SW 1271 (cell line): Measurements from ENCODE around the gene GIPC1.

Experiments
- DNase-seq, 2 experiments: peaks; one replicate each; lab custom pipeline; 2025; lab: John Stamatoyannopoulos, UW

Gene GIPC1

GRCh38 chr19:14435320-14436050 lies 60.4 kb downstream of the GIPC1 start:
- no peak for DNase-seq

DNA sequence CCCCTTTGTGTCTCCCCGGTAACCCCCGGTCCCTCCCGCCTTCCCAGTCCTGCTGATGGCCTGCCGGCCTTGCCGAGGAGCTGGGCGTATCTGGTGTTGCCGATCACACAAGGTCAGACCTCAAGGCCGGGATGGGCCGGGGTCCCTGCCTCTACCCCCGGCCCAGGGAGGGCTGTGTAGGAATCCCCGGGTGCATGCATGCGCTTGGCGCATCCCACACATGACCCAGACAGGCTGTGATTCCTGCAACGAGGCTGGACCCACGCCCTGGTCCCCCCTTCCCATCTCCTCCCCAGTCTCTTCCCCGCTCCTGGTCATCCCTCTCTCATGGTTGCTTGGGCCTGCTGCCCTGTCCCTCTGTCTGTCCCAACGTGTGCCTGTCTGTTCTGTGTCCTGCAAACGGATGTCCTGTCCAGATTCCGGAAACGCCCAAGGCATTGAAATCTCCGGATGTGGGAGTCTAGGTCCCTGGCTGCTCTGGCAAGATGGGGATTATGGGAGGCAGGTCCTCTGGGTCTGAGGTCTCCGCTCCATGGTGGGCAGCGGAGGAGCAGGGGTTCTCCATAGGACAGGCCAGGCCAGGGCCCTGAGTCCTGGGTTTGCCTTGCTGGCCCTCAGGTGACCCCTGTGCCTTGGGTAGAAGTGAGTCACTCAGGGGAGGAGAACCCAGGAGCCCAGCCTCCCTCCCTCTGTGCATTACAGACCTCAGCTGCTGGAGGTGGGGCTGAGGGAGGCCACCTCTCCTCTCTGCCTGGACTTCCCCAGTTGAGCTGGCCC lies 61.2 kb downstream of the GIPC1 start:
- DNase-seq = peak; percentile 76 to 94

DNA sequence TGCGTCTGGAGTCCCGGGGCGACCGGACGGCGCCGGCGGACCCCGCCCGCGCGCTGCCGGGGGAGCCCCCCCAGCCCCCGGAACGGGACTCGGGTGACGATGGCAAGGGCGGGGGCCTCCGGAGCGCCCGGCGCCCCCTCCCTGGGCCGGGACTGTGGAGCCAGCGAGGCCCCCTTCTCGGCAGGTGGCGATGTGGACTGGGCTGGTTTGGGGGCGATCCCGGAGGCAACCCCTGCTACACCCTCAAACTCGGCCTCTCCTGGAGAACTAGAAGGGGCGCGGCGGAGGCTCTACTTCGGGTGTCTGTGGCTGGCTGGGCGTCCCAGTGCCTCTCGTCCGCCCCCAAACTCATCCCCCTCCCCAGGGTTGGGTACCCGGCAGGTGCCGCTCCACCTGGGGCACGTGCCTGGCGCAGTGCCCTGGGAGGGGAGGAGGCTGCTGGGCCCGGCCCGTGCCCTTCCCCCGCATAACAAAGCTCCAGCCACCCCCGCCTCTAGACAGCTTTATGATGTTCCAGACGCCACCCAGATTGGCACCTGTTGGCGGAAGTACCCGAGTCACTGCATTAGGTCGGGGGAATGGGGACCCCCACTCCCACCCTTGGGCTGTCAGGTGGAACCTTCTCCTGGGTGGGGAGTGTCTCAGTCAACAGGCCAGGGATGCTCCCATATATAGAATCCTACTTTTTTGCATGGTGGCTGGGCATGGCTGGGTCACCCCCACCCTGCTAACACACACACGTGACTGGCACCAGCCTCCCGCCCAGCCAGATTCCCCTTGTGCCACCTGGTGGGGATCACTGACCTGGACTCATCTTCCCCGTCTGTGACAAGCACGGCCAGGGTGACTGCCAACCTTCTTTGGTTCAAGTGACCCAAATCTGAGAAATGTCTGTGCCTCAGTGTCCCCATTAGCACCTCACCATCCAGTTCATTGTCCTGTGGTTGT lies 62.1 kb downstream of the GIPC1 start:
- DNase-seq = peak in 1 of 2 experiments; percentile 47

DNA sequence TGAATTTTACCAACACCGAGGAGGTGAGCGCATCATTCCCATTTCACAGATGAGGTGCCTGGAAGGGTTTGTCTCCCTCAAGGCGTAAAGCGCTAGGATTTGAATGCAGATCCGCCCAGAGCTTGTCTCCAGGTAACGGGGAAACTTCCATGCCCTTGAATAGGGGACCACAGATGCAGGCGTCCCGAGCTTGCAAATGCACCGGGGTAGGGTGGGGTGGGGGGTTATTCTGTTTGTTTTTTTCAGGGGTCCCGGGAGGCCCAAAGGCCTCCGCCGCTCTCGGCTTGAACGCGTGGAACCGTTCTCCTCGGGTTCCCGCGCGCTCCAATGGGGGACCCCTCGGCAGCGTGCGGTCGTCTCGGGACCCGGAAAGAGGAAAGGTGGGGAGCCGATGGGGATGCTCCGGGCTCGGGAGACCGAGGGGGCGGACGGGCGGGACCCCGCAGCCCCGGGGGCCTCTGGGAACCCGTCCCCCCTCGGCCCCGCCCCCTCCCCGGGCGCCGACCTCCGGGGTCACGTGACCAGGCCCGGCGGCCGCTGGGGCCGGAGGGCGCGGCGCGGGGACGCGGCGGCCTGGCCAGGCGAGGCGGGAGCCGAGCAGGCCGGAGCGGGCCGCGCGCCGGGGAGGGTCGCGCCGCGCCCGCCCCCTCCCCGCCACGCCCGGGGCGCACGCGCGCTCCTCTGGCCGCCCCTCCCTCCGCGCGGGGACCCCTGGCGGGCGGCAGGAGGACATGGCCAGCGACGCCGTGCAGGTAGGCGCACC lies 63.0 kb downstream of the GIPC1 start, which contains the start of gene PKN1:
PKN1 (plus strand) TSS at position 516 of the 763 bp plus-strand sequence; CDS start at position 732, 216 bp downstream.
- peak in 1 of 2 experiments; percentile 21 for DNase-seq

GRCh38 chr19:14430712-14431111 lies 65.2 kb downstream of the GIPC1 start:
- DNase-seq = no peak

DNA sequence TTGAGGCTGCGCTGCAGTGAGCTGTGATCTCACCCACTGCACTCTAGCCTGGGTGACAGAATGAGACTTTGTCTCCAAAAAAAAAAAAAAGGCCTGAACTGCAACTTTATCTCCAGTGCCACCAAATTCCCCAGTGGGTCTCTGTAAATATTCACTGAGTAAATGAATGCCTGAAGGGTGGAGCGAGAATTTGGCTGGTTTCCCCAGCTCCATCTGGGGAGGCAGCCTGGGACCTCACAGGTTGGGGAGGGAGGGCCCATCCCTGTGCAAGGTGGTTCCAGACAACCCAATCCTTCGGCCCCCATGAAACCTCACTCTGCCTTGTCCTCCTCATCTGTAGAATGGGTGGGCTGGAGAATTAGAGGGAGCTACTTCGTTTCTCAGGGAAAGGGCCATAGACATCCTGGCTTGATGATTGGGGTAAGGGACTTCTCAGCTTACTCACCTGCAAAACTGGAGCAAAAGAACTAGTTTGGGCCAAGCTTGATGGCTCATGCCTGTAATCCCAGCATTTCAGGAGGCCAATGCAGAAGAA lies 67.0 kb downstream of the GIPC1 start:
- no peak for DNase-seq
